ENCODE measurements around the gene PURA. TPM values are rescaled to one million over a fixed set of nuclear protein-coding genes. Genes with fewer than 3 reads are reported as not detected.

PURA gene
- total and polyA plus RNA-seq, 2 of the 13 experiments (the other 11 are each of a cell fraction or from before 2014, with no cell fraction given): 2.0 to 5.0 TPM

DNA sequence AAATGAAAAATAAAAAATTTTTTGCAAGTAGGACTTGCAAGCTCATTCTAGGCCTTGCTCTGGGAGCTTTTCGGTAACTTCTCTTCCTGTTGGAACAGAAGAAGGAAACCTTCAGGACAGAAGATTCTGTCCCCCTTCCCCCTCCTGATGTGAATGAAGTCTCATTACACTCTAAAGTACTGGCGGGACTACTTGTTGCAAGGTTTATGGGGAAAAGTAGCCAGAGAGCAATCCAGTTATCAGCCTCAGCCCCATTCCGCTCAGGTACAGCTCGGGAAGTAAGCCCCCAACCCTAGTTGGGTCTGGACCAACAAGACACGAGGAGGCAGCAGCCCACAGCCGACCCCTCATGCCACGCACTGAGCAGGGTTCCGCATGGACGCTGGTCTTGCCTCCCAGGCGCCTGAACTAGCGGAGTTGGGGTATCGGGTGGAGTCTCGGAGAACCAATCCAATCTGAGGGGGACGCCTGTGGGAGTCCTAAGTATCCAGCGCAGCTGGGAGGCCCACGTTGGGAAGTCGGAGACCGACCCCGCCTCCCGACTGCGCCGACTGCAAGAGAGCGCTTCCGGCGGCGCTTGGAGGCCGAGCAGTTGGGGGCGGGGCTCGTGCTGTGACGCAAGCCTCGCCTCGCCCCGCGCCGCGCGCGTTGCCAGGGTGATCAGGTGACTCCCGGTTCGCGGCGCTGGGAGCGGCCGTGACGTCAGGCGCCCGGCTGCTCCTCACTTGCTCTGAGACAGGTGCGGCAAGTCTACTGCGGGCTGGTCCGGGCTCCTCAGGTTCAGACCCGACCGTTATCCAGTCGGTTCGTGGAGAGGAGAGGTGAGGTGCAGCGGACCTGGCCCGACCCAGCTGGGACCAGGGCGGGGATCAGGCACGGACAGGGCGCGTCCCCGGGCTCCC lies 60.8 kb downstream of the PURA start, which contains the start of gene CYSTM1 (continued):
- TF ChIP-seq, protein P1, sequence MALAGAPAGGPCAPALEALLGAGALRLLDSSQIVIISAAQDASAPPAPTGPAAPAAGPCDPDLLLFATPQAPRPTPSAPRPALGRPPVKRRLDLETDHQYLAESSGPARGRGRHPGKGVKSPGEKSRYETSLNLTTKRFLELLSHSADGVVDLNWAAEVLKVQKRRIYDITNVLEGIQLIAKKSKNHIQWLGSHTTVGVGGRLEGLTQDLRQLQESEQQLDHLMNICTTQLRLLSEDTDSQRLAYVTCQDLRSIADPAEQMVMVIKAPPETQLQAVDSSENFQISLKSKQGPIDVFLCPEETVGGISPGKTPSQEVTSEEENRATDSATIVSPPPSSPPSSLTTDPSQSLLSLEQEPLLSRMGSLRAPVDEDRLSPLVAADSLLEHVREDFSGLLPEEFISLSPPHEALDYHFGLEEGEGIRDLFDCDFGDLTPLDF (CRISPR knock-in tag; IDR thresholded peaks at IDR 0.05): peak; percentile 68; the same call in 1 of the 2 replicates
- no peak for TF ChIP-seq ZNF460 (CRISPR knock-in tag; IDR thresholded peaks at IDR 0.05; ENCODE audit: borderline replicate concordance)
- TF ChIP-seq, protein P2, sequence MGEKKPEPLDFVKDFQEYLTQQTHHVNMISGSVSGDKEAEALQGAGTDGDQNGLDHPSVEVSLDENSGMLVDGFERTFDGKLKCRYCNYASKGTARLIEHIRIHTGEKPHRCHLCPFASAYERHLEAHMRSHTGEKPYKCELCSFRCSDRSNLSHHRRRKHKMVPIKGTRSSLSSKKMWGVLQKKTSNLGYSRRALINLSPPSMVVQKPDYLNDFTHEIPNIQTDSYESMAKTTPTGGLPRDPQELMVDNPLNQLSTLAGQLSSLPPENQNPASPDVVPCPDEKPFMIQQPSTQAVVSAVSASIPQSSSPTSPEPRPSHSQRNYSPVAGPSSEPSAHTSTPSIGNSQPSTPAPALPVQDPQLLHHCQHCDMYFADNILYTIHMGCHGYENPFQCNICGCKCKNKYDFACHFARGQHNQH (CRISPR knock-in tag; IDR thresholded peaks at IDR 0.05): peak; percentile 65; the same call in 1 of the 2 replicates
- TF ChIP-seq ZNF224 (CRISPR knock-in tag; IDR thresholded peaks at IDR 0.05): no peak
- 0 out of 2 replicates have a peak, but pooled peaks have one; percentile 46 for TF ChIP-seq AKAP8 (CRISPR knock-in tag; IDR thresholded peaks at IDR 0.05)
- TF ChIP-seq ZNF124 (CRISPR knock-in tag; IDR thresholded peaks at IDR 0.05): no peak
- 0 out of 2 replicates have a peak, but pooled peaks have one; percentile 33 for TF ChIP-seq ELF3 (CRISPR knock-in tag; IDR thresholded peaks at IDR 0.05)
- TF ChIP-seq THAP8 (CRISPR knock-in tag; IDR thresholded peaks at IDR 0.05; ENCODE audit: borderline replicate concordance): no peak
- 0 out of 2 replicates have a peak, but pooled peaks have one; percentile 53 for TF ChIP-seq ZFP36L1 (CRISPR knock-in tag; IDR thresholded peaks at IDR 0.05)
- TF ChIP-seq MLLT10 (CRISPR knock-in tag; IDR thresholded peaks at IDR 0.05): no peak
- TF ChIP-seq JUNB (CRISPR knock-in tag; IDR thresholded peaks at IDR 0.05; ENCODE audit: borderline replicate concordance): no peak
- no peak for TF ChIP-seq SETDB1 (CRISPR knock-in tag; IDR thresholded peaks at IDR 0.05; ENCODE audit: borderline replicate concordance)
- no peak; the same call in 1 of the 2 replicates for TF ChIP-seq NFKB2 (CRISPR knock-in tag; IDR thresholded peaks at IDR 0.05; ENCODE audit: borderline replicate concordance)
- peak; percentile 68; the same call in 1 of the 2 replicates for TF ChIP-seq SIN3A (IDR thresholded peaks at IDR 0.05; ENCODE audit: borderline replicate concordance, low read depth, low read length)
- TF ChIP-seq ZNF230 (CRISPR knock-in tag; IDR thresholded peaks at IDR 0.05): no peak; the same call in 1 of the 2 replicates
- TF ChIP-seq ZNF709 (CRISPR knock-in tag; IDR thresholded peaks at IDR 0.05): no peak
- TF ChIP-seq, protein P3, sequence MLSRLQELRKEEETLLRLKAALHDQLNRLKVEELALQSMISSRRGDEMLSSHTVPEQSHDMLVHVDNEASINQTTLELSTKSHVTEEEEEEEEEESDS (CRISPR knock-in tag; IDR thresholded peaks at IDR 0.05; ENCODE audit: borderline replicate concordance): no peak
- TF ChIP-seq, protein P4, sequence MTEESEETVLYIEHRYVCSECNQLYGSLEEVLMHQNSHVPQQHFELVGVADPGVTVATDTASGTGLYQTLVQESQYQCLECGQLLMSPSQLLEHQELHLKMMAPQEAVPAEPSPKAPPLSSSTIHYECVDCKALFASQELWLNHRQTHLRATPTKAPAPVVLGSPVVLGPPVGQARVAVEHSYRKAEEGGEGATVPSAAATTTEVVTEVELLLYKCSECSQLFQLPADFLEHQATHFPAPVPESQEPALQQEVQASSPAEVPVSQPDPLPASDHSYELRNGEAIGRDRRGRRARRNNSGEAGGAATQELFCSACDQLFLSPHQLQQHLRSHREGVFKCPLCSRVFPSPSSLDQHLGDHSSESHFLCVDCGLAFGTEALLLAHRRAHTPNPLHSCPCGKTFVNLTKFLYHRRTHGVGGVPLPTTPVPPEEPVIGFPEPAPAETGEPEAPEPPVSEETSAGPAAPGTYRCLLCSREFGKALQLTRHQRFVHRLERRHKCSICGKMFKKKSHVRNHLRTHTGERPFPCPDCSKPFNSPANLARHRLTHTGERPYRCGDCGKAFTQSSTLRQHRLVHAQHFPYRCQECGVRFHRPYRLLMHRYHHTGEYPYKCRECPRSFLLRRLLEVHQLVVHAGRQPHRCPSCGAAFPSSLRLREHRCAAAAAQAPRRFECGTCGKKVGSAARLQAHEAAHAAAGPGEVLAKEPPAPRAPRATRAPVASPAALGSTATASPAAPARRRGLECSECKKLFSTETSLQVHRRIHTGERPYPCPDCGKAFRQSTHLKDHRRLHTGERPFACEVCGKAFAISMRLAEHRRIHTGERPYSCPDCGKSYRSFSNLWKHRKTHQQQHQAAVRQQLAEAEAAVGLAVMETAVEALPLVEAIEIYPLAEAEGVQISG (CRISPR knock-in tag; IDR thresholded peaks at IDR 0.05): no peak; the same call in none of the 2 replicates
- TF ChIP-seq BHLHE40 (IDR thresholded peaks at IDR 0.05; ENCODE audit: low read length): no peak
- TF ChIP-seq CEBPB (IDR thresholded peaks at IDR 0.05; ENCODE audit: borderline replicate concordance, low read depth, low read length): peak; percentile 95
- TF ChIP-seq, protein P5, sequence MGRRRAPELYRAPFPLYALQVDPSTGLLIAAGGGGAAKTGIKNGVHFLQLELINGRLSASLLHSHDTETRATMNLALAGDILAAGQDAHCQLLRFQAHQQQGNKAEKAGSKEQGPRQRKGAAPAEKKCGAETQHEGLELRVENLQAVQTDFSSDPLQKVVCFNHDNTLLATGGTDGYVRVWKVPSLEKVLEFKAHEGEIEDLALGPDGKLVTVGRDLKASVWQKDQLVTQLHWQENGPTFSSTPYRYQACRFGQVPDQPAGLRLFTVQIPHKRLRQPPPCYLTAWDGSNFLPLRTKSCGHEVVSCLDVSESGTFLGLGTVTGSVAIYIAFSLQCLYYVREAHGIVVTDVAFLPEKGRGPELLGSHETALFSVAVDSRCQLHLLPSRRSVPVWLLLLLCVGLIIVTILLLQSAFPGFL (CRISPR knock-in tag; IDR thresholded peaks at IDR 0.05): no peak
- peak; percentile 61; the same call in 1 of the 2 replicates for TF ChIP-seq KLF12 (CRISPR knock-in tag; IDR thresholded peaks at IDR 0.05; ENCODE audit: borderline replicate concordance)
